Measurements from ENCODE around the gene NFATC2IP. TPM values are rescaled to one million over a fixed set of nuclear protein-coding genes. Genes with fewer than 3 reads are reported as not detected.

NFATC2IP gene
- total and polyA plus RNA-seq, 2 of the 8 experiments (the other 6 are each of a cell fraction or from before 2014, with no cell fraction given): 54.4 to 71.5 TPM

DNA sequence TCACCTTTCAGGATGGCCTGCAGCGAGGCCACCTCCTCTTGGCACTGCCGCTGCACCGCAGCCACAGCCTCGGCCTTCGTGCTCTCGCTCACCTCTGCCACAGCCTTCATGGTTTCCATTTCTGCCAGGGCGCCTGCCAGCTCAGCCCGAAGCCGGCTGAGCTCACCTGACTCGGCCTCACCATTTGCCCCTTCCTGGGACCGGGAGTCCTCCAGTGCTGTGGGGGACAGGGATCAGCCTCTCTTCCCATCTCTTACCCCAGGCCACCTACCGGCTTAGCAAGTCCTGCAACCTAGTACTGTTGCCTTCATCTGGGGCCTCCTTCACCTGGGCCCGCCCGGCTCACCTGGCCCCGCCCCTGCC is 26.4 kb upstream of the NFATC2IP start (continued):
- TF ChIP-seq CREB1 (IDR thresholded peaks at IDR 0.05) (no peak), KDM1A (IDR thresholded peaks at IDR 0.05; ENCODE audit: borderline replicate concordance, low read length) (no peak), CBX8 (IDR thresholded peaks at IDR 0.05; ENCODE audit: borderline replicate concordance, low read depth, low read length) (no peak), TAF1 (IDR thresholded peaks at IDR 0.05; ENCODE audit: low read depth, low read length) (peak; percentile 60), TCF12 (IDR thresholded peaks at IDR 0.05; ENCODE audit: low read depth, low read length) (no peak), RNF2 (IDR thresholded peaks at IDR 0.05; ENCODE audit: borderline replicate concordance, low read depth, low read length, missing control alignments, poor library complexity, severe bottlenecking) (no peak), BRCA1 (IDR thresholded peaks at IDR 0.05; ENCODE audit: low read depth, low read length) (no peak), RBBP5 (IDR thresholded peaks at IDR 0.05; ENCODE audit: borderline replicate concordance, low read depth, low read length) (0 out of 2 replicates have a peak, but pooled peaks have one; percentile 44), CBX5 (IDR thresholded peaks at IDR 0.05; ENCODE audit: low read depth, low read length) (no peak), SIX5 (IDR thresholded peaks at IDR 0.05; ENCODE audit: low read depth, low read length) (no peak), POU5F1 (IDR thresholded peaks at IDR 0.05; ENCODE audit: low read depth, low read length) (no peak), NRF1 (IDR thresholded peaks at IDR 0.05; ENCODE audit: low read depth, low read length) (0 out of 2 replicates have a peak, but pooled peaks have one; percentile 3), GABPA (IDR thresholded peaks at IDR 0.05; ENCODE audit: borderline replicate concordance, insufficient read depth, low read length) (no peak), TBP (IDR thresholded peaks at IDR 0.05; ENCODE audit: low read depth, low read length) (no peak)
- TF ChIP-seq, protein P1, sequence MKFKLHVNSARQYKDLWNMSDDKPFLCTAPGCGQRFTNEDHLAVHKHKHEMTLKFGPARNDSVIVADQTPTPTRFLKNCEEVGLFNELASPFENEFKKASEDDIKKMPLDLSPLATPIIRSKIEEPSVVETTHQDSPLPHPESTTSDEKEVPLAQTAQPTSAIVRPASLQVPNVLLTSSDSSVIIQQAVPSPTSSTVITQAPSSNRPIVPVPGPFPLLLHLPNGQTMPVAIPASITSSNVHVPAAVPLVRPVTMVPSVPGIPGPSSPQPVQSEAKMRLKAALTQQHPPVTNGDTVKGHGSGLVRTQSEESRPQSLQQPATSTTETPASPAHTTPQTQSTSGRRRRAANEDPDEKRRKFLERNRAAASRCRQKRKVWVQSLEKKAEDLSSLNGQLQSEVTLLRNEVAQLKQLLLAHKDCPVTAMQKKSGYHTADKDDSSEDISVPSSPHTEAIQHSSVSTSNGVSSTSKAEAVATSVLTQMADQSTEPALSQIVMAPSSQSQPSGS (IDR thresholded peaks at IDR 0.05; ENCODE audit: low read length): no peak

Measured in H1 (cell line).